IMR-90 (cell line): ENCODE measurements around the gene KRTAP19-8.

Source experiments
- BHLHE40 ChIP-seq: fragments of 150-350 bp; IDR thresholded peaks from 2 replicates; pipeline ENCODE4 v1.6.1; 2016; ENCODE audit warnings: mild to moderate bottlenecking, low read depth, low read length
- MAZ ChIP-seq: IDR thresholded peaks from 2 replicates; pipeline ENCODE4 v1.6.1; 2012; ENCODE audit warnings: low read depth, mild to moderate bottlenecking, low read length, improper control_type of control experiment, moderate library complexity, borderline replicate concordance
- MXI1 ChIP-seq: IDR thresholded peaks from 2 replicates; pipeline ENCODE4 v1.6.1; 2012; ENCODE audit warnings: low read depth, mild to moderate bottlenecking, low read length, moderate library complexity, borderline replicate concordance
- POLR2A ChIP-seq: IDR thresholded peaks from 2 replicates; pipeline ENCODE4 v1.6.1; 2012; ENCODE audit warnings: mild to moderate bottlenecking, low read depth, low read length
- RFX5 ChIP-seq: IDR thresholded peaks from 2 replicates; pipeline ENCODE4 v1.8.0; 2012; ENCODE audit warnings: low read depth, mild to moderate bottlenecking, low read length, moderate library complexity
- TF ChIP-seq, protein P1 (sequence below): conservative IDR thresholded peaks from 2 replicates; pipeline ENCODE4 v1.5.1; 2012; ENCODE audit warnings: mild to moderate bottlenecking, low read depth, low read length, improper control_type of control experiment

DNA sequence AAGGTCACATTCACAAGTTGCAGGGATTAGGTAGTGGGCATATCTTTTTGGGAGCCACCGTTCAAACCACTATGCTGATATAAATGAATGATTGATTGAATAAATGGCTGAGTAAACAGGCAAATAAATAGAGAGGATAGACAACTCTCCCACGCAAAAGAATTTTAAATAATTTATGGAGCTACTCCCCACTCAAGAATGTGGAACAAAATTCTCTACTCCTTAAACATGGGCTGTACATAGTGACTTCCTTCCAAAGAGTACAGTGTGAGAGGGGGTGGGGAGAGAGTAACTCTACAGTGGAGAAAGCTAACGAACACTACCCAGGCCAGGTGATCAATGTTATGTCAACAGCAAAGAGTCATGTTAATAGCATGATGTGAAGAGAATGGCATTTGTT is 40.7 kb downstream of the KRTAP19-8 start:
- TF ChIP-seq POLR2A = no peak
- TF ChIP-seq, protein P1, sequence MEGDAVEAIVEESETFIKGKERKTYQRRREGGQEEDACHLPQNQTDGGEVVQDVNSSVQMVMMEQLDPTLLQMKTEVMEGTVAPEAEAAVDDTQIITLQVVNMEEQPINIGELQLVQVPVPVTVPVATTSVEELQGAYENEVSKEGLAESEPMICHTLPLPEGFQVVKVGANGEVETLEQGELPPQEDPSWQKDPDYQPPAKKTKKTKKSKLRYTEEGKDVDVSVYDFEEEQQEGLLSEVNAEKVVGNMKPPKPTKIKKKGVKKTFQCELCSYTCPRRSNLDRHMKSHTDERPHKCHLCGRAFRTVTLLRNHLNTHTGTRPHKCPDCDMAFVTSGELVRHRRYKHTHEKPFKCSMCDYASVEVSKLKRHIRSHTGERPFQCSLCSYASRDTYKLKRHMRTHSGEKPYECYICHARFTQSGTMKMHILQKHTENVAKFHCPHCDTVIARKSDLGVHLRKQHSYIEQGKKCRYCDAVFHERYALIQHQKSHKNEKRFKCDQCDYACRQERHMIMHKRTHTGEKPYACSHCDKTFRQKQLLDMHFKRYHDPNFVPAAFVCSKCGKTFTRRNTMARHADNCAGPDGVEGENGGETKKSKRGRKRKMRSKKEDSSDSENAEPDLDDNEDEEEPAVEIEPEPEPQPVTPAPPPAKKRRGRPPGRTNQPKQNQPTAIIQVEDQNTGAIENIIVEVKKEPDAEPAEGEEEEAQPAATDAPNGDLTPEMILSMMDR = no peak
- TF ChIP-seq BHLHE40 = no peak
- TF ChIP-seq RFX5 = no peak
- TF ChIP-seq MXI1 = no peak
- TF ChIP-seq MAZ = no peak
